NT2/D1 (cell line): ENCODE data around the gene ENPP6.

Experiments used
- SUZ12 ChIP-seq: IDR thresholded peaks from 2 replicates; pipeline ENCODE4 v1.6.1; 2011; ENCODE audit not compliant: insufficient read length, insufficient read depth; ENCODE audit errors: extremely low read depth
- YY1 ChIP-seq: IDR thresholded peaks from 2 replicates; pipeline ENCODE4 v1.6.1; 2011; ENCODE audit not compliant: insufficient read length, insufficient read depth
- ZNF274 ChIP-seq: IDR thresholded peaks from 2 replicates; pipeline ENCODE4 v1.6.1; 2011; ENCODE audit warnings: mild to moderate bottlenecking, low read depth, low read length

GRCh38 chr4:184238072-184238745, 20.5 kb upstream of the ENPP6 start:
- TF ChIP-seq SUZ12 (no peak), YY1 (no peak), ZNF274 (no peak)
